Panc1 (cell line): Measurements from ENCODE around the gene MAML3. TPM values are rescaled to one million over a fixed set of nuclear protein-coding genes. Genes with fewer than 3 reads are reported as not detected.

Source experiments
- ATAC-seq: fragments of 200-7000 bp; cut with Tn5 transposase; 2 replicates; pipeline ENCODE4 v1.9.1; 2020; ENCODE audit warnings: mild to moderate bottlenecking, moderate library complexity
- BruUV-seq: library from RNA; stranded (reverse); fragments of 400-500 nt; replicated peaks from 2 replicates; lab custom pipeline; 2021; lab: Mats Ljungman, UMichigan
- CTCF ChIA-PET: fragments of 300-600 bp; sonication (Branson Sonifier 250); formaldehyde crosslinking; loops from one replicate; lab custom pipeline; 2022; ENCODE audit warnings: antibody characterized with exemption; lab: Charles Lee
- POLR2A ChIA-PET: fragments of 300-600 bp; sonication (Branson Sonifier 250); formaldehyde crosslinking; loops from one replicate; lab custom pipeline; 2022; ENCODE audit warnings: antibody characterized with exemption; lab: Charles Lee
- DNase-seq: peaks from one replicate; pipeline ENCODE4 v3.0.0-alpha.2; 2010; ENCODE audit warnings: low read depth, low spot score
- H3K27ac ChIP-seq: 2 replicates; pipeline ENCODE4 v1.5.1; 2011; ENCODE audit warnings: mild to moderate bottlenecking, low read length, inconsistent platforms
- H3K27me3 ChIP-seq: fragments of 200-500 bp; sonication (Bioruptor generic); 2 replicates; pipeline ENCODE4 v1.6.0; 2014; ENCODE audit warnings: low read length, inconsistent platforms; ENCODE audit not compliant: control insufficient read depth, insufficient read depth
- H3K36me3 ChIP-seq: fragments of 200-500 bp; sonication (Bioruptor generic); 2 replicates; pipeline ENCODE4 v1.5.1; 2014; ENCODE audit warnings: inconsistent platforms, mild to moderate bottlenecking, low read length, moderate library complexity; ENCODE audit not compliant: control insufficient read depth, insufficient read depth
- H3K4me1 ChIP-seq: 2 replicates; pipeline ENCODE4 v1.5.1; 2011; ENCODE audit warnings: inconsistent platforms, mild to moderate bottlenecking, low read length, moderate library complexity; ENCODE audit not compliant: control insufficient read depth, insufficient read depth
- H3K4me3 ChIP-seq, 2 experiments: 2 replicates each; pipeline ENCODE4 v1.5.1; 2011 to 2012; ENCODE audit warnings: low read depth in 2 of 2, low read length in 2 of 2, mild to moderate bottlenecking in 2 of 2, inconsistent platforms in 1 of 2, moderate library complexity in 1 of 2
- H3K9me3 ChIP-seq: fragments of 200-500 bp; sonication (Bioruptor generic); 2 replicates; pipeline ENCODE4 v1.5.1; 2014; ENCODE audit warnings: low read depth, mild to moderate bottlenecking, inconsistent platforms, low read length, moderate library complexity; ENCODE audit not compliant: control insufficient read depth, insufficient read depth
- POLR2AphosphoS5 ChIP-seq: IDR thresholded peaks from 2 replicates; pipeline ENCODE4 v1.6.1; 2012; ENCODE audit warnings: mild to moderate bottlenecking, low read depth, low read length, moderate library complexity
- SIN3A ChIP-seq: IDR thresholded peaks from 2 replicates; pipeline ENCODE4 v1.6.1; 2012; ENCODE audit warnings: low read depth, mild to moderate bottlenecking, low read length, moderate library complexity, borderline replicate concordance; ENCODE audit not compliant: insufficient read depth
- TCF7L2 ChIP-seq: IDR thresholded peaks from 2 replicates; pipeline ENCODE4 v1.6.1; 2011; ENCODE audit warnings: mild to moderate bottlenecking, low read depth, low read length, inconsistent platforms
- in situ Hi-C: cut with HindIII; loops from 2 replicates; pipeline ENCODE4 v1.10.0; 2016; ENCODE audit warnings: low sequenced_read_pairs, low pct_unique_long_range_greater_than_20kb
- intact Hi-C: fragments of 100-400 bp; cut with micrococcal nuclease; formaldehyde crosslinking; loops from one replicate; pipeline ENCODE4 v1.10.0; 2022; ENCODE audit not compliant: unreplicated experiment
- total RNA-seq: library from RNA; stranded (reverse); gene quantifications from one replicate; pipeline ENCODE4 v1.2.1, GENCODE V29; 2021; ENCODE audit not compliant: unreplicated experiment
- TF ChIP-seq, protein P1 (sequence below): fragments of 450-650 bp; IDR thresholded peaks from 2 replicates; pipeline ENCODE4 v1.5.1; 2017; ENCODE audit warnings: mild to moderate bottlenecking
- TF ChIP-seq, protein P2 (sequence below), 2 experiments: IDR thresholded peaks; 2 replicates each; pipeline ENCODE4 v1.6.1; 2011 to 2012; ENCODE audit warnings: low read depth in 2 of 2, control low read depth in 1 of 2, low read length in 1 of 2, mild to moderate bottlenecking in 1 of 2, moderate library complexity in 1 of 2; ENCODE audit not compliant: insufficient read depth in 1 of 2

The MAML3 gene
- total RNA-seq, 1 experiment from 2014 or later: 7.7 TPM

DNA sequence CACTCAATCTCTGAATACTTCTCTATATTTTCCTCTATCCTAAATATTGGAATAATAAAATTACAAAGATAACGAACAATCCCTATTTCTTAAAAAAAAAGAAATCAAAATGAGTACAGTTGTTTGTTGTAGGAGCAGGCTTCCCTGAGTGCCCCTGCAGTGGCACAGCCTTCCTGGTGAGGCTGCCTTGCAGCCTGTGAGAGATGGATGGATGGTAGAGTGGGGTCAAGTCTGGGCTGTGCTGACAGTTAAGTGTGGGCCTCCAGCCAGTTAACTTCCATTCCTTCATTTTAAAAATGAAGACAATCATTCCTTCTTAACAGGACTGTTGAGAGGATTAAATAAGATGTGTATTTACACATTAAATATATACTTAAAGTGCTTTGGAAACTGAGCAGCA lies 351.5 kb downstream of the MAML3 start:
- POLR2A ChIA-PET: no interaction called here

DNA sequence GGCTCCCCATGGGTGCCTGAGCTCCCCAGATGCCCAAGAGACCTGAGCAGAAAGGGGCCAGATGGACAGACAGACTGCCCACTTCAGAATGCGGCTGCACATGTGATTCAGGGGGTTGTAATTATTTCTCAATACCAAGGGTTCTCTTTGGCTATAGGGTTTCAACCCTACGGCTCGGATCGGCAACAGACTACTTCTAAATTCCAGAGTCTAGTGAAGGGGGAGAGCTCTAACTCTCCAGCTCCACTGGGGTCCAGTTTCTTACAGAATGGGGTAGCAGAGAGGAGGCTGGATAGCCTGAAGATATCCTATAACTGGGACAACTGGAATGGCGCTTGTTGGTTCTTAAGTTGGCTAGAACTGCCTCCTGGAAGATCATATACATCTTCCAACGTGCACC lies 352.1 kb downstream of the MAML3 start:
- Histone ChIP-seq H3K36me3 (no peaks in the 10 kb centered on the region), H3K9me3 (no peaks in the 10 kb centered on the region), H3K27me3 (no peaks in the 10 kb centered on the region), H3K4me1 (no peaks in the 10 kb centered on the region), H3K4me3 (no peak overlapping the region), H3K27ac (no peak overlapping the region)
- intact Hi-C loops: no loop called here
- TF ChIP-seq TCF7L2 (no peak), POLR2AphosphoS5 (no peak), SIN3A (no peak)
- TF ChIP-seq, protein P1, sequence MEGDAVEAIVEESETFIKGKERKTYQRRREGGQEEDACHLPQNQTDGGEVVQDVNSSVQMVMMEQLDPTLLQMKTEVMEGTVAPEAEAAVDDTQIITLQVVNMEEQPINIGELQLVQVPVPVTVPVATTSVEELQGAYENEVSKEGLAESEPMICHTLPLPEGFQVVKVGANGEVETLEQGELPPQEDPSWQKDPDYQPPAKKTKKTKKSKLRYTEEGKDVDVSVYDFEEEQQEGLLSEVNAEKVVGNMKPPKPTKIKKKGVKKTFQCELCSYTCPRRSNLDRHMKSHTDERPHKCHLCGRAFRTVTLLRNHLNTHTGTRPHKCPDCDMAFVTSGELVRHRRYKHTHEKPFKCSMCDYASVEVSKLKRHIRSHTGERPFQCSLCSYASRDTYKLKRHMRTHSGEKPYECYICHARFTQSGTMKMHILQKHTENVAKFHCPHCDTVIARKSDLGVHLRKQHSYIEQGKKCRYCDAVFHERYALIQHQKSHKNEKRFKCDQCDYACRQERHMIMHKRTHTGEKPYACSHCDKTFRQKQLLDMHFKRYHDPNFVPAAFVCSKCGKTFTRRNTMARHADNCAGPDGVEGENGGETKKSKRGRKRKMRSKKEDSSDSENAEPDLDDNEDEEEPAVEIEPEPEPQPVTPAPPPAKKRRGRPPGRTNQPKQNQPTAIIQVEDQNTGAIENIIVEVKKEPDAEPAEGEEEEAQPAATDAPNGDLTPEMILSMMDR: no peak
- TF ChIP-seq, protein P2, sequence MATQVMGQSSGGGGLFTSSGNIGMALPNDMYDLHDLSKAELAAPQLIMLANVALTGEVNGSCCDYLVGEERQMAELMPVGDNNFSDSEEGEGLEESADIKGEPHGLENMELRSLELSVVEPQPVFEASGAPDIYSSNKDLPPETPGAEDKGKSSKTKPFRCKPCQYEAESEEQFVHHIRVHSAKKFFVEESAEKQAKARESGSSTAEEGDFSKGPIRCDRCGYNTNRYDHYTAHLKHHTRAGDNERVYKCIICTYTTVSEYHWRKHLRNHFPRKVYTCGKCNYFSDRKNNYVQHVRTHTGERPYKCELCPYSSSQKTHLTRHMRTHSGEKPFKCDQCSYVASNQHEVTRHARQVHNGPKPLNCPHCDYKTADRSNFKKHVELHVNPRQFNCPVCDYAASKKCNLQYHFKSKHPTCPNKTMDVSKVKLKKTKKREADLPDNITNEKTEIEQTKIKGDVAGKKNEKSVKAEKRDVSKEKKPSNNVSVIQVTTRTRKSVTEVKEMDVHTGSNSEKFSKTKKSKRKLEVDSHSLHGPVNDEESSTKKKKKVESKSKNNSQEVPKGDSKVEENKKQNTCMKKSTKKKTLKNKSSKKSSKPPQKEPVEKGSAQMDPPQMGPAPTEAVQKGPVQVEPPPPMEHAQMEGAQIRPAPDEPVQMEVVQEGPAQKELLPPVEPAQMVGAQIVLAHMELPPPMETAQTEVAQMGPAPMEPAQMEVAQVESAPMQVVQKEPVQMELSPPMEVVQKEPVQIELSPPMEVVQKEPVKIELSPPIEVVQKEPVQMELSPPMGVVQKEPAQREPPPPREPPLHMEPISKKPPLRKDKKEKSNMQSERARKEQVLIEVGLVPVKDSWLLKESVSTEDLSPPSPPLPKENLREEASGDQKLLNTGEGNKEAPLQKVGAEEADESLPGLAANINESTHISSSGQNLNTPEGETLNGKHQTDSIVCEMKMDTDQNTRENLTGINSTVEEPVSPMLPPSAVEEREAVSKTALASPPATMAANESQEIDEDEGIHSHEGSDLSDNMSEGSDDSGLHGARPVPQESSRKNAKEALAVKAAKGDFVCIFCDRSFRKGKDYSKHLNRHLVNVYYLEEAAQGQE (IDR thresholded peaks at IDR 0.05; ENCODE audit: insufficient read depth in 1 of 2, low read depth in 2 of 2, low read length in 1 of 2): no peak
- DNase-seq (no peak), ATAC-seq (no peak)
- in situ Hi-C loops: no loop called here
- ChIA-PET POLR2A (no interaction called here), CTCF (no interaction called here)
- no TSS peak for BruUV-seq

More for the DNA sequence above, 351.5 kb downstream of the MAML3 start:
- no TSS peak for BruUV-seq
- Histone ChIP-seq H3K27ac (no peak overlapping the region), H3K27me3 (no peaks in the 10 kb centered on the region), H3K4me3 (no peak overlapping the region), H3K36me3 (no peaks in the 10 kb centered on the region), H3K4me1 (no peaks in the 10 kb centered on the region), H3K9me3 (no peaks in the 10 kb centered on the region)
- TF ChIP-seq, protein P1: no peak
- TF ChIP-seq, protein P2 (IDR thresholded peaks at IDR 0.05; ENCODE audit: insufficient read depth in 1 of 2, low read depth in 2 of 2, low read length in 1 of 2): no peak
- TF ChIP-seq POLR2AphosphoS5 (no peak), TCF7L2 (no peak), SIN3A (no peak)
- CTCF ChIA-PET: no interaction called here
- in situ Hi-C loops (no loop called here), intact Hi-C loops (no loop called here)
- DNase-seq: no peak
- no peak for ATAC-seq
